Sigmoid colon (tissue), 7 donors: ENCODE measurements around the gene GLS. TPM values are rescaled to one million over a fixed set of nuclear protein-coding genes. Genes with fewer than 3 reads are reported as not detected.

Source experiments
- DNase-seq: peaks from one replicate; pipeline ENCODE4 v3.0.0-alpha.2; 2019
- H3K27ac ChIP-seq, 4 donors: fragments of 200-600 bp; sonication (generic); one replicate each; pipeline ENCODE4 v1.5.1; 2016 to 2019; ENCODE audit warnings: mild to moderate bottlenecking in 1 of 4
- H3K27me3 ChIP-seq, 3 donors: fragments of 200-600 bp; sonication (generic); one replicate each; pipeline ENCODE4 v1.5.1; 2019; ENCODE audit warnings: mild to moderate bottlenecking in 1 of 3
- H3K36me3 ChIP-seq, 4 donors: fragments of 200-600 bp; sonication (generic); one replicate each; pipeline ENCODE4 v1.5.1; 2016 to 2019
- H3K4me1 ChIP-seq, 4 donors: fragments of 200-600 bp; sonication (generic); one replicate each; pipeline ENCODE4 v1.5.1; 2017 to 2019
- H3K4me3 ChIP-seq, 4 donors: fragments of 200-600 bp; sonication (generic); one replicate each; pipeline ENCODE4 v1.5.1; 2017 to 2019; ENCODE audit warnings: mild to moderate bottlenecking in 2 of 4, moderate library complexity in 1 of 4
- H3K9me3 ChIP-seq, 4 donors: fragments of 200-600 bp in 3 of 4; sonication (generic) in 3 of 4; one replicate each; pipeline versions ENCODE4 v1.5.1 to v1.6.1; 2013 to 2019
- EP300 ChIP-seq, 4 donors: sonication (generic); formaldehyde crosslinking; IDR thresholded peaks; one replicate each; pipeline ENCODE4 v1.6.1; 2017; ENCODE audit warnings: antibody characterized with exemption in 4 of 4
- POLR2A ChIP-seq, 2 donors: fragments of 450-650 bp; IDR thresholded peaks; one replicate each; pipeline ENCODE4 v1.6.1; 2016; ENCODE audit warnings: antibody characterized with exemption in 2 of 2, mild to moderate bottlenecking in 2 of 2, moderate library complexity in 2 of 2
- POLR2AphosphoS5 ChIP-seq, 4 donors: sonication (generic); formaldehyde crosslinking; IDR thresholded peaks; one replicate each; pipeline ENCODE4 v1.6.1; 2017; ENCODE audit warnings: antibody characterized with exemption in 4 of 4
- WGBS, 2 donors: extraction: QIAGEN DNeasy Blood & Tissue Kit; methylation state at CpG; one replicate each; pipeline ENCODE4 v1.1.7; 2013; 5-methylcytosine and 5-hydroxymethylcytosine counted together
- intact Hi-C: fragments of 100-400 bp; cut with DNase I; formaldehyde crosslinking; loops from one replicate; pipeline ENCODE4 v1.15.1; 2023
- polyA plus RNA-seq, 3 donors: library from polyadenylated mRNA; stranded (reverse); fragments of 200-250 nt; gene quantifications; one replicate each; pipeline ENCODE4 v1.2.3, GENCODE V29; 2013
- total RNA-seq, 4 donors: library from RNA; depleted of rRNA; stranded (reverse); fragments of >200 nt; gene quantifications; one replicate each; pipeline ENCODE4 v1.1.0, GENCODE V29; 2016
- TF ChIP-seq, protein P1 (sequence below), 4 experiments: fragments of 450-650 bp in 3 of 4; fragments of 200-600 bp in 1 of 4; IDR thresholded peaks; one replicate each; pipeline ENCODE4 v1.5.1; 2016 to 2019; ENCODE audit warnings: antibody characterized with exemption in 4 of 4, mild to moderate bottlenecking in 3 of 4, moderate library complexity in 2 of 4
- donor health status: healthy with polysubstance abuse.
- donor health status: Bipolar disorder and iron deficiency.
- donor health status: healthy.

Gene GLS
- total and polyA plus RNA-seq, 7 donors = 15.0 to 139 (median 87.1) TPM

DNA sequence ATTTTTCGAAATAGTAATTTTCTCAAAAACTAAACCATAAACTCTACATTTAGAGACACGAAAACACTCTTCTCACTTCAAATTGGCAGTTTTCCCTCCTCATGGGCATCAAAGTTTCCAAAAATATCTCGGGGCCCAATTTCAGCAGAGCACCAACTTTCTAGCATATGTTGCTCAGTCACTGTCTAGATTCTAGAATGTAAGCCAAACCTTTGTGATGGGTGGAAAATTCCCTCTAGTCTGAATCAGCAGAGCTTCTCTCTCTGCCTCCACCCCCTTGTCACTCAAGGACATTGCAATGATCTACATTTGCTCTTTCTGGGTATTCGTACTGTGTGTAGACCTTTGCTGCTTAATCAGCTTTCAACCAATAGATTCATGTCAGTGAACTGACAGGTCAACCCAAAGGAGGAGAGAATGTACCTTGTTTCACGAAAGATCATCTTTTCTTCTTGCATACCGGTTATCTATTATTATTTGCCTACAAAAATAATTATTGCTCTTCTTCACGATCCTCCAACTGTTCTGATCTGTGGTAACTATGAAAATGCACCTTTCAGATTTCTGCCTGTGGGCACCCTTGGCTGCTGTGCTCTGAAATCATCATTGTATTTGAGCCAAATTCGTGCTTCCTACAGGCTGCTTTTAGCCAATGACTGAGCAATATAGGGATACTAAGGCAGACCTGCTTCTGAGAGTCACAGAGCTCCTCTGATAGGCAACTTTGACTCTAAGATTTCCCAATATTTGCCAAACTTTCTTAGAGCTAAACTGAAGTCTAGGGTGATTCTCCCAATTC is 38.7 kb upstream of the GLS start:
- Histone ChIP-seq H3K4me1 (peaks cover 0 to 12% (median 0%) of the 10 kb centered on the region in 4 donors), H3K4me3 (no peak overlapping the region), H3K9me3 (no peaks in the 10 kb centered on the region), H3K36me3 (no peaks in the 10 kb centered on the region), H3K27ac (no peak overlapping the region), H3K27me3 (no peaks in the 10 kb centered on the region)
- DNase-seq = no peak
- TF ChIP-seq POLR2AphosphoS5 (IDR thresholded peaks at IDR 0.05) = no peak
- TF ChIP-seq, protein P1, sequence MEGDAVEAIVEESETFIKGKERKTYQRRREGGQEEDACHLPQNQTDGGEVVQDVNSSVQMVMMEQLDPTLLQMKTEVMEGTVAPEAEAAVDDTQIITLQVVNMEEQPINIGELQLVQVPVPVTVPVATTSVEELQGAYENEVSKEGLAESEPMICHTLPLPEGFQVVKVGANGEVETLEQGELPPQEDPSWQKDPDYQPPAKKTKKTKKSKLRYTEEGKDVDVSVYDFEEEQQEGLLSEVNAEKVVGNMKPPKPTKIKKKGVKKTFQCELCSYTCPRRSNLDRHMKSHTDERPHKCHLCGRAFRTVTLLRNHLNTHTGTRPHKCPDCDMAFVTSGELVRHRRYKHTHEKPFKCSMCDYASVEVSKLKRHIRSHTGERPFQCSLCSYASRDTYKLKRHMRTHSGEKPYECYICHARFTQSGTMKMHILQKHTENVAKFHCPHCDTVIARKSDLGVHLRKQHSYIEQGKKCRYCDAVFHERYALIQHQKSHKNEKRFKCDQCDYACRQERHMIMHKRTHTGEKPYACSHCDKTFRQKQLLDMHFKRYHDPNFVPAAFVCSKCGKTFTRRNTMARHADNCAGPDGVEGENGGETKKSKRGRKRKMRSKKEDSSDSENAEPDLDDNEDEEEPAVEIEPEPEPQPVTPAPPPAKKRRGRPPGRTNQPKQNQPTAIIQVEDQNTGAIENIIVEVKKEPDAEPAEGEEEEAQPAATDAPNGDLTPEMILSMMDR (IDR thresholded peaks at IDR 0.05) = no peak
- TF ChIP-seq EP300 (IDR thresholded peaks at IDR 0.05) = no peak
- no peak for TF ChIP-seq POLR2A (IDR thresholded peaks at IDR 0.05)
- intact Hi-C loops = no loop called here
- 91 to 92% methylated on average over 8 of the region's 8 CpGs for WGBS, 2 donors

DNA sequence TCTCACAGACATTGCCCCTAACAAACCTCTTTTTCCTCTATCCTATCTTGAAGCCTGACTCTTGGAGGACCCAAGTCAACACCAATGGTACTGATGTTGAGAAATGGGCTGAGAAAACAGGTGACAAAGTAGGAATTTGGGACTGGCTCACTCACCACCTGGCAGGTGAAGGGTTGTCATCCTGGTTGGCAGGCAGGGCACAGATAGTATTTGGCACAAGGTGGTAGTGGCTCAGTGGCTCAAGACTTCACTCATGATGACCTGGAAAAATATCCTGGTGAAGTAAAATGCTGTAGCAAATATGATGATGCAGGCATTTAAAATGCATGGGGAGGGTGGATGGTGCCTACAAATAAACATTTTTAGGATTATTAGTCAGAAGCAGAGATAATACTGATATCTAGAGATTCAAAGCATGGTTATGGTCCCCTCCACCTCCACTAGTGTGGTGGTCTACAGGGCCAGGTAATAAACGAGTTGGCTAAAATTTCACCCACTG is 38.0 kb upstream of the GLS start:
- intact Hi-C loops = no loop called here
- WGBS, 2 donors = 93 to 95% methylated on average over 1 of the region's 1 CpG
- peaks cover 0 to 10% (median 0%) of the 10 kb centered on the region in 4 donors for H3K4me1 ChIP-seq
- no peaks in the 10 kb centered on the region for H3K36me3 ChIP-seq
- no peak overlapping the region for H3K27ac ChIP-seq
- no peaks in the 10 kb centered on the region for H3K9me3 ChIP-seq
- TF ChIP-seq POLR2A (IDR thresholded peaks at IDR 0.05) (no peak), EP300 (IDR thresholded peaks at IDR 0.05) (no peak), POLR2AphosphoS5 (IDR thresholded peaks at IDR 0.05) (no peak)
- TF ChIP-seq, protein P1 (IDR thresholded peaks at IDR 0.05) = no peak
- no peak for DNase-seq
- no peak overlapping the region for H3K4me3 ChIP-seq
- no peaks in the 10 kb centered on the region for H3K27me3 ChIP-seq

DNA sequence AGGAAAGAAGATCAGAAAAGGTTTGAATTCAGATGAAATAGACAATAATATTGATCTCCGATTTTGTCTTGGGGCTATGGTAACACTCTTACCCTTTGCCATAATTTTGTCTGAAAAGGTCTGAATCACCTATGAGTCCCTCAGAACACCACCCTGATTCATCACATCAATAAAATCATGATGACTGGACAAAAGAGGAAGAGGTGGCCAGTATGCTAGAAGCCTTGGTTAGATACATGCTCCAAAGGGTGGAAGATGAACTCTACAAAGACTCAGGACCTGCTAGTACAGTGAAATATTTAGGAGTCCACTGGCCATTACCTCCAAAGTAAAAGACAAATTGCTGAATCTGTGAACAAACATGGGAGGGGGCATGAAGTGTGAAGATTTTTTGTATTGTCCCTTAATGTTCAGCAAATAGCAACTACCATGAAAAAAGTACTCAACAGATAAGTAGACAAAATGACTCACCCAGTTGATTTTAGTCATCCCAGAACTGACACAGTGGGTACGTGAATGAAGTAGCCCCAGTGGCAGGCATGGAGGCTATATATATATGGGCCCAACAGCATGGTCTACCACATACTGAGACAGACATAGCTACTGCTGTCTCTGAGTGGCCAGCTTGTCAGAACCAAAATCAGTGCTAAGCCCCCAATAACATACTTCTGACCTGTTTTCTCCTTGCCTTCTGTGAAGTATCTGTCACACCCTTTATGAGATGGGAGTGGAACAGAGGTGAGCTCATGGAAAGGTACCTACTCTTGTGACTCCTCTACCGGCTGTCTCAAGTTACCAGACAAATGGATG is 36.5 kb upstream of the GLS start:
- H3K27me3 ChIP-seq = no peaks in the 10 kb centered on the region
- WGBS, 2 donors = 79% methylated on average over 3 of the region's 3 CpGs
- no peak overlapping the region for H3K27ac ChIP-seq
- intact Hi-C loops = no loop called here
- H3K36me3 ChIP-seq = no peaks in the 10 kb centered on the region
- H3K4me1 ChIP-seq = peaks cover 0 to 8% (median 0%) of the 10 kb centered on the region in 4 donors
- H3K9me3 ChIP-seq = no peaks in the 10 kb centered on the region
- no peak for TF ChIP-seq EP300 (IDR thresholded peaks at IDR 0.05)
- no peak for TF ChIP-seq POLR2A (IDR thresholded peaks at IDR 0.05)
- TF ChIP-seq, protein P1 (IDR thresholded peaks at IDR 0.05) = no peak
- no peak for TF ChIP-seq POLR2AphosphoS5 (IDR thresholded peaks at IDR 0.05)
- no peak overlapping the region for H3K4me3 ChIP-seq
- no peak for DNase-seq

DNA sequence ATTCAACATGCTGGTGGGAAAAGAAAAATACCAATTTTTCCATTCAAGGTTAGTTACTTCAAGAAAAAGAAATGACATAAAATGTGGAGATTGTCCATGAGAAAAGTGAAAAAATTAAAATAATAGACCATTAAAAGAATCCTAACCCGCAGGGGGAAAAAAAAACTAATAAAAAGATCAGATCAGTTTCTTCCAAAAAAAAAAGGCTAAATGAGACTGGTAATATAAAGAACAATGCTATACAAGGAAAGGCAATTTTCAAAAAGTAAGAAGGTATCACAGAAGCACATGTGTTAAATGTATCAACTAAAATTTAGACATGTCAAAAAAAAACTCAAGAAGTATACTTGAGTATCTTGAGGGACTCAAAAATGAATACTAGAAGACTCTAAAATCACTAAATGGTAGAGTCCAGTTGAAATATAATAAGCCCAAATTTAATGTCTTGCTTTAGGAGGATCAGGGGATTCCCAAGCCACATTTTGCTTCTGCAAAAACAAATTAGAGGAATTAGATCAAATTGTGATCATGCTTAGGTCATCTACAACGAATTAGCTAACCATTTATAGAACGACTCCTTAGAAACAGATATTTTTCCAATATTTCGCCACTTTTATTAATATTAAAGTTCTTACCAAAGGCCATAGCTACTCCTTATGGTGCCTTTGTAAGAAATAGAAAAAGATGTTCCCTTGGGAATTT is 35.8 kb upstream of the GLS start:
- no peak for TF ChIP-seq POLR2A (IDR thresholded peaks at IDR 0.05)
- no peak for TF ChIP-seq POLR2AphosphoS5 (IDR thresholded peaks at IDR 0.05)
- TF ChIP-seq, protein P1 (IDR thresholded peaks at IDR 0.05) = no peak
- TF ChIP-seq EP300 (IDR thresholded peaks at IDR 0.05) = no peak
- intact Hi-C loops = no loop called here
- no peak overlapping the region for H3K27ac ChIP-seq
- no peak for DNase-seq
- peaks cover 0 to 8% (median 0%) of the 10 kb centered on the region in 4 donors for H3K4me1 ChIP-seq
- no peaks in the 10 kb centered on the region for H3K36me3 ChIP-seq
- H3K27me3 ChIP-seq = no peaks in the 10 kb centered on the region
- H3K9me3 ChIP-seq = no peaks in the 10 kb centered on the region
- H3K4me3 ChIP-seq = no peak overlapping the region
- 89 to 91% methylated on average over 4 of the region's 4 CpGs for WGBS, 2 donors
